ENCODE measurements around the gene TDRD12.
"Not testable (repeated sequence)": the region's sequence is repeated elsewhere in the genome, so short reads cannot be mapped to it uniquely, and the experiment has no call there.

TDRD12 gene

DNA sequence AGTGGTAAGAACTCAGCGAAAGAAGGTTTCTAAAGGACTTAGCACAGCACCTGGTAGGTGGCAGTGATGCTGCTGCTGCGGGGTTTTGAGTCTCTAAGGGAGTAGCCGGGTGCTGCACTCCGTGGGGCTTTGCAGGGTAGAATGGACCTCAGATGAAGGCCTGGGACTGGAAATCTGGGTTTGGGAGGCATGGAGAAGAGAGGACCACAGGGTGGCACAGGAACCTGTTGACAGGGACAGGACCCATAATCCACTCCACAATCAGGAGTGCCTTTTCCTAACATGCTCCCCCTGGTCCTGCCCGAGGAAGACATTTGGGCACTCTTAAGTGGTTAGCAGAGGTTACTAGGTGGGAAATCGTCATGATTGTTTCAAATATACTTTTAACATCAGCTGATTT is 29.8 kb downstream of the TDRD12 start:
- no peak overlapping the region for H3K4me3 ChIP-seq (ENCODE audit: low read depth, low read length)
- TF ChIP-seq CTCF (IDR thresholded peaks at IDR 0.05; ENCODE audit: control insufficient read depth, extremely low read depth, insufficient read depth): no peak
- no peak for DNase-seq (ENCODE audit: low read depth)

GRCh38 chr19:32750441-32751055 is 31.0 kb downstream of the TDRD12 start:
- TF ChIP-seq CTCF (IDR thresholded peaks at IDR 0.05; ENCODE audit: control insufficient read depth, extremely low read depth, insufficient read depth): no peak
- no peak overlapping the region for H3K4me3 ChIP-seq (ENCODE audit: low read depth, low read length)
- no peak for DNase-seq (ENCODE audit: low read depth)

- no peak overlapping the region for H3K4me3 ChIP-seq (ENCODE audit: low read depth, low read length)
- no peak for TF ChIP-seq CTCF (IDR thresholded peaks at IDR 0.05; ENCODE audit: control insufficient read depth, extremely low read depth, insufficient read depth)
- DNase-seq (ENCODE audit: low read depth): no peak
Observed at GRCh38 chr19:32751066-32751465, 31.5 kb downstream of the TDRD12 start.

DNA sequence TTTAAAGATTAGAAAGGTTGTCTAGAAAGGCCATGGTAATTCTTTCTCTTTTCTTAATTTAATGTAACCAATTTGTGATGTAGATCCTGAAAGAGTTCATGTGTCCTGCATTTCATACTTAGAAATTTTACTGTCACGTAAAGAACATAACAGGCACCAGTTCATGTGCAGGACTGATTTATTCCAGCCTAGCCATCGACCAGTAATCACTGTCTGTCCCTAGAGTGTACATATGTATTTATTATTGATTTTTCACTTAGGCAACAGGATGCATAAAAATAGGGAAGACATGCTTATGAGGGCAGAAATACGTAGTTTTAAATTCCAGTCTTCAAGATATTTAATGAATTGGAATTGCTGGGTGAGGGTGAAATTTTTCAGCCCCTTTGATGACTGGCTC is 37.6 kb downstream of the TDRD12 start:
- TF ChIP-seq CTCF (IDR thresholded peaks at IDR 0.05; ENCODE audit: control insufficient read depth, extremely low read depth, insufficient read depth): no peak
- DNase-seq (ENCODE audit: low read depth): no peak
- H3K4me3 ChIP-seq (ENCODE audit: low read depth, low read length): no peak overlapping the region

GRCh38 chr19:32765365-32765764 is 45.8 kb downstream of the TDRD12 start:
- DNase-seq (ENCODE audit: low read depth); H3K4me3 ChIP-seq (ENCODE audit: low read depth, low read length): not testable (repeated sequence)

GRCh38 chr19:32767951-32768679 is 48.5 kb downstream of the TDRD12 start:
- DNase-seq (ENCODE audit: low read depth): no peak
- TF ChIP-seq CTCF (IDR thresholded peaks at IDR 0.05; ENCODE audit: control insufficient read depth, extremely low read depth, insufficient read depth): no peak
- H3K4me3 ChIP-seq (ENCODE audit: low read depth, low read length): no peak overlapping the region

DNA sequence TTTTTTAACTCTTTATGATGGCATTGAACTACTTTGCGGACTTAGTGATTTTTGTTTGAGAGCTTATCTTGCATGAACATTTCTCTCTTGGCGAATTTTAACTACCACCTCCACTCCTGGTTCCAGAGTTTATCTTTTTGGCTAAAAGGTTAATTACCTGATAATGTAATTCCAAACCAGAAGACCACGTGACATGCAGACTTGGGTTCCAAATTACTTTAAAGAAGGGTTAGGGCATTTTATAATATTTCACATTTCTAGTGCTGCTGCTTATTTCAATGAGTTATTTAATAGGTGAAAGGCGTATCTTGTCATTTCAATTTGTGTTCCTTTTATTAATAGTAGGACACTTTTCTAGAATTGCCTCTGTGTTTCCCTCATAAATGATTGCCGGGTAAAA is 52.0 kb downstream of the TDRD12 start:
- H3K4me3 ChIP-seq (ENCODE audit: low read depth, low read length): no peak overlapping the region
- TF ChIP-seq CTCF (IDR thresholded peaks at IDR 0.05; ENCODE audit: control insufficient read depth, extremely low read depth, insufficient read depth): no peak
- DNase-seq (ENCODE audit: low read depth): no peak

Data from LNCaP clone FGC (cell line).